Activated CD4-positive, alpha-beta T cell treated with anti-CD3 and anti-CD28 coated beads, Interleukin-2, Interleukin-4, amounts not matched to agents 100 ng/mL and 50 ng/mL, durations not matched to agents 16 hours and 8 hours (primary cell): ENCODE results near the gene BCKDHB.
"Not testable (repeated sequence)": the region's sequence is repeated elsewhere in the genome, so short reads cannot be mapped to it uniquely, and the experiment has no call there.

Experiments used
- DNase-seq: peaks from one replicate; pipeline ENCODE4 v3.0.0-alpha.2; 2020; ENCODE audit warnings: low spot score

Gene BCKDHB

GRCh38 chr6:80106418-80107235 lies at the start of gene BCKDHB:
Gene BCKDHB (plus strand): TSS chr6:80106671. CDS start chr6:80106694, 23 bp downstream.
- peak; percentile 99 for DNase-seq

DNA sequence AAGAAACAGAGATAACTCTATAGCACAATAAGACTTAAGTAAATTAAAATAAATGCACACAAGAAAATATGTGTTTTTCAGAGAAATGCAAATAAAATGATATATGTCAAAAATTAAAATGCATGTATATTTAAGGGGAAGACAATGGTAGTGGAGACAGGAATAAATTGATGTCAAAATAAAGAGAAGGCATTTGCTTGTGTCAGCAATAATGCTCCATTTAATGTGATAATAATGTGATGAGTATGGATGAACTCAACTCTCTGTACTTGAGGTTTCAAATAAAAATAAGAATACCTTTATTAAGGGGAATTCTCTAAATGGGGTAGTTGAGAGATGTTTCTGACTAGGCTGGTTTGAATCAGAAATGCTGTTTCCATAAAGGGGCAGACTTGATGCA lies 45.7 kb upstream of the BCKDHB start:
- no peak for DNase-seq

- not testable (repeated sequence) for DNase-seq
Measured at GRCh38 chr6:80068146-80068545, 38.3 kb upstream of the BCKDHB start.

- DNase-seq = not testable (repeated sequence)
Measured at GRCh38 chr6:80070431-80070830, 36.0 kb upstream of the BCKDHB start.

DNA sequence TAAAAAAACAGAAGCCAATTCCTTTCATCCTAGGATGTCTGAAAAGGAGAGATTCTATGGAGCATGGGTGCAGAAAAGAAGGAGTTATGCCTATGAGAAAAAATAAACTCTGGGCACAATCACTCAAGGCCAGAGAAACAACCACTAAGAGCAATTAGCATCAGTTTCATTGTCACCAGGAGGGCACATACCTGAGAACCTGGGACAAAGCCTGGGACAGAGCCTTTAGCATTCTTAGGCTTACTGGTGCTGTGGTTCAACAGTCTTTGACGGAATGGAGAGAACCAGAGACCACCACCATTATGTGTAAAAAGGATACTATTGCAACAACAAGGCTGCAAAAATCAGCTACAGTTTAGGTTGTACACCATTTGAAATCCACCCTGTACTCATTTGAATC lies 29.4 kb upstream of the BCKDHB start:
- DNase-seq = no peak

- no peak for DNase-seq
Measured at GRCh38 chr6:80088637-80089036, 17.8 kb upstream of the BCKDHB start.

GRCh38 chr6:80091506-80091905 lies 15.0 kb upstream of the BCKDHB start:
- DNase-seq = no peak

DNA sequence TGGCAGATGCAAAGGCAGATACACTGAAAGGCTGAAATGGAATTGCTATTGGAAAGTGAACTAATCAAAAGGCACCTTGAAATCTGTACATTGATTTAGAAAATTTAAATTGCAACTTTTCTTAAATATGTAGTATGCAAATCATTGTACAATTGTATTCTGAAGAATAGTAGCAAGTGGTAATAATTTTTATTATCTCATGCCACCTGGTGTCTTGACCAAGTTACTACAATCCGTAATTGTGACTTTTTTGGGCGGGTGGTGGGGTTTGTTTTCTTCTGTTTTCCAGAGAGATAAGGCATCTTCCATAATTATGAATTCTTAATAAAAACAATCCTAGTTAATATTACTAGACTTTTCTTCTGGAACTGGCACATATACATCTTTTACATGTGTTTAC lies 12.5 kb upstream of the BCKDHB start:
- DNase-seq = peak; percentile 36

DNA sequence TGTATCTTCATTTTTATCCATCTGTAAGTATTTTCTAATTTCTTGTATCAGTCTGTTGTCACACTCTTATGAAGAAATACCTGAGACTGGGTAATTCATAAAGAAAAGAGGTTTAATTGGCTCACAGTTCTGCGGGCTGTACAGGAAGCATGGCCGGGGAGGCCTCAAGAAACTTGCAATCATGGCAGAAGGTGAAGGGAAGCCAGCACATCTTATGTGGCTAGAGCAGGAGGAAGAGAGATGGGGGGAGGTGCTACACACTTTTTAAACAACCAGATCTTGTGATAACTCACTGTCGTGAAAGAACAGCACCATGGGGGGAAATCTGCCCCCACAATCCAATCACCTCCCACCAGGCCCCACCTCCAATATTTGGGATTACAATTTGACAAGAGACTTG lies 10.9 kb upstream of the BCKDHB start:
- DNase-seq = peak; percentile 2

DNA sequence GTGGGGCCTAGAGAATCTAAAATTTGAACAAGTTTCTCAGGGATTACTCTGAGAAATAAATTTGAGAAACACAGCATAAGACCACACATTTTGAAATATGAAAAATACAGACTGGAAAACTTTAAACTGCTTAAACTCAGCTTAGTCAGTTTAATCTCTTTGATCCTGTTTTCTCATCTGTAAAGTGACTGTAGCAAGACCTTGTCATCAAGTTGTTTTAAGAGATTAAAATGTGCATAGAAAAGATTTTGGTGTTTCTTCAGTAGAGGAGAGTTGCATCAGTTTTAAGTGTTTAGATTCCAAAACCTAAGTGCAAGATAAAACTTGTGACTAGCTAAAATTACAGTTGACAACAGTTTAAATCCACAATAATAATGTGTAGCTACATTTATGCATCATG lies 8.1 kb upstream of the BCKDHB start:
- DNase-seq = no peak

GRCh38 chr6:80104520-80104919 lies 2.0 kb upstream of the BCKDHB start:
- no peak for DNase-seq

GRCh38 chr6:80105972-80106417 lies 476 bp upstream of the BCKDHB start:
- DNase-seq = no peak

DNA sequence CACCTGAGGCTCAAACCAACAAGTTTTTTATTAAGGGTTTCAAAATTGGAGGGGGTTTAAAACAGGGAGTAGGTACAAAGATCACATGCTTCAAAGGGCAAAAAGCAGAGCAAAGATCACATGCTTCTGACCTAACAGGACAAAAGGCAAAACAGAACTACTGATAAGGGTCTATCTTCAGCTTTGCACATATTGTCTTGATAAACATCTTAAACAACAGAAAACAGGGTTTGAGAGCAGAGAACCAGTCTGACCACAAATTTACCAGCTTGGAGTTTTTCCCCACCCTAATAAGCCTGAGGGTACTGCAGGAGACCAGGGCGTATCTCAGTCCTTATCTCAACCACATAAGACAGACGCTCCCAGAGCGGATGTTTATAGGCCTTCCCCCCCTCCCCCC lies 16.1 kb downstream of the BCKDHB start:
- DNase-seq = not testable (repeated sequence)

DNA sequence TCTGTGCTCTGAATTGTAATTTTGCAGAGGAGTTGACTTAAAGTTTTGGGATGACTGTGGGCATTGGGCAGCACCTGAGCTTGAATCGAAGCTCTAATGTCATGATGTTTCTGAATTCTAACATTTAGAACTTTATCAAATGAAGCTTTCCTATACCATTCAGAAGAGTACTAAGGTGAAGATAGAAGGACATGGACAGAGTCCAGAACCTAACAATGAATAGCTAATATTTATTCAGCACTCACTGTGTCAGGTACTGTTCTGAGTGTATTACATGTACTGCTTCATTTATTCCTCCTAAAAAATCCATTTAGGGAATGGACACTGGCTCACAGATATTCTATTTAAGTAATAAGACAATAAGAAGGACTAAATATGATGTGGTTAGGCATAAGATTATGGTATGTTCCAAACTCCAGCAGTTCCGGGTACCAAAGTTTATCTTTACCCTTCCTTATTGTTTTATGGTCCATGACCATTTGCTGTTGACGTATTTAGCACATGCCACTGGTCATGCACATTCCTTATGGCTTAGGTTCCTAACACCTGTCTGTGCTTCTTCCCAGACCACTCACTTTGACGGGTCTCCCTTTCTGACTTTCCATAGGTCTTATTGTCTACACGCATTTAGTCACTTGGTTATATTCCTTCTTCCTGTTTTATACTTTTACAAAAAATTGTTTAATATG lies 20.3 kb downstream of the BCKDHB start:
- no peak for DNase-seq

GRCh38 chr6:80129485-80129884 lies 23.0 kb downstream of the BCKDHB start:
- DNase-seq = no peak

DNA sequence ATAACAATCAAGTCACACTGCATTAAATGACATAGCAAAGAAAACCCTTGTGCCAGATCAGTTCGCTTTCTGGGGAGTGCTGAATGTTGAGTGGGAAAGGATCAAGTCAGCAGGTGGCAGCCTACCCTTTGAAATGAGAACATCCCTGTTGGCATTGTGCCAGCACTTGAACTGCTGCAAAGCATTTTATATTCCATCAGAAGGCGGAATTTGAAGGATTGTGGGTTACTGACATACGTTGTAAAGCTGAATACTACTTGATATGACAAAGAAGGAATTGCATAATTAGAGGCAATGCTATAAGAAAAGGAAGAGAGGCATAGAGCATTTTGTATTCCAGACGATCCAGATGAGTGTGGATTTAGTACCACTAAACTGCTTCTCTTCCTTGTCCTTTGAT lies 26.5 kb downstream of the BCKDHB start:
- peak; percentile 11 for DNase-seq

- no peak for DNase-seq
Measured at GRCh38 chr6:80134065-80134464, 27.6 kb downstream of the BCKDHB start.

DNA sequence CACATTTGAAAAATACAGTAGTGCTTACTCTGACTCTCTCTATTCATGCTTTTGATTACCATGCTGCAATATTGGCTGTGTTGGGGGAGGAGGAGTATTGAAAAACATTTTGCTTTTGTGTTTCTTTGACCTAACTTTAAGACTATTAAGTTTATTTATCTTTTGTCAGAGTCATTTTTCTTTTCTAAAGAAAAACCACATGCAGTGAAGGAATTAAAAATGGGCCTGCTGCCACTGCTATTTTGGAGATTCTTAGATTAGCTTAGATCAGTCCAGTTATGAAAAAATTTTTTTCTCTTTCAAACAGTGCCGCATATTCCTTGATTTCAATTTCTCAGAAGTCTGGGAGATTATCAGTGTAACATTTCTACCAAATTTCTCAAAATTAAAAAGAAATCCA lies 36.1 kb downstream of the BCKDHB start:
- no peak for DNase-seq

- DNase-seq = no peak
Measured at GRCh38 chr6:80143419-80143937, 37.0 kb downstream of the BCKDHB start.

GRCh38 chr6:80144753-80145315 lies 38.4 kb downstream of the BCKDHB start:
- no peak for DNase-seq

- DNase-seq = no peak
Measured at GRCh38 chr6:80145509-80145908, 39.0 kb downstream of the BCKDHB start.

GRCh38 chr6:80145921-80146320 lies 39.5 kb downstream of the BCKDHB start:
- no peak for DNase-seq

DNA sequence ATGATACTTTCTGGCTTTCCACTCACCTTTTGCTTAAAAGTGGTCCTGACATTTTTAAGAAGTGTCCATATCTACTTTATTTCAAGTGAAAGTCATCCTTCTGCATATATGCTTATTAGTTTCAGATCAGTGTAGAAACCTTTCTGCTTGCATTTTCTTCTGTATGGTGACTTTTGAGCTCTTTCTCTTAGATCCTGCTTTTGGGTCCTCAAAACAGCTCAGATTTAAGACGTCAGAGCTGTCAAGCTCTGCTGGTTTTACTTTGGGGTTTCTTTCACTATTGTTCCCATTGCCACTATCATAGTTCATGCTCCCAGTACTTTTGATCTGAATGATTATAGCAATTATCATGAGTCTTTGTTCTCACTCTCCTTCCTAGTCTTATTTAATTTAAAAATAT lies 41.7 kb downstream of the BCKDHB start:
- DNase-seq = no peak
